ENCODE measurements around the gene UTRN.
A peak's percentile ranks its signal among the peaks of the same experiment; 100 is the strongest.

UTRN gene

DNA sequence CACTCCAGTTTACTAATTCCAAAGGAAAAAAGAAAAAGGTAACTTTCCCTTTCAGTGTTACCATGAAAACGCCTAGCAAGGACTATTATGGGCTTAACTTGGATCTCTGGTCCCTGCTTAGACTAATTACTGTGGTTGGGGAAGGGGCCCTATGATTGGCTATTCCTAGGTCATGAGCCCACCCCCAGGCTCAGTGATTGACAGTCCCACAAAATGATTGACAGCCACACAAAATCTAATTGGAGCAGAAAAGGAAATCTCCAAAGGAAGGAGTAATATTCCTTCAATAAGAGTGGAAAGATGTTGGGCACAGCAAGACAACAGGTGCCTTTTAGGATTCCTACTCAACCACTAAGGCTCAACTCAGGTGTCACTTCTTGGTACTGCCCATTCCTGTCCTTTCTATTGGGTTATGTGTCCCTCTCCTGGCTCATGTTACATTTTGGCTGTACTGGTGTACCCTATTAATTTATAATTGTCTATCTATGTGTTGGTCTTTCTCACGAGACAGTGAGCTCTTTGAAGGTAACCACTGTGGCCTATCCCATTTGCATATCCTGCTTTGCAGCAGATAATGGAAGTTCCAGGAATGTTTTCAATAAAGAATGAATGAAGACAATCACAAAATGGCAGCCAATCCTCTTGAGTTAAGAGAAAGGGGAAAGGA lies 5.5 kb upstream of the UTRN start:
- TF ChIP-seq, protein P1, sequence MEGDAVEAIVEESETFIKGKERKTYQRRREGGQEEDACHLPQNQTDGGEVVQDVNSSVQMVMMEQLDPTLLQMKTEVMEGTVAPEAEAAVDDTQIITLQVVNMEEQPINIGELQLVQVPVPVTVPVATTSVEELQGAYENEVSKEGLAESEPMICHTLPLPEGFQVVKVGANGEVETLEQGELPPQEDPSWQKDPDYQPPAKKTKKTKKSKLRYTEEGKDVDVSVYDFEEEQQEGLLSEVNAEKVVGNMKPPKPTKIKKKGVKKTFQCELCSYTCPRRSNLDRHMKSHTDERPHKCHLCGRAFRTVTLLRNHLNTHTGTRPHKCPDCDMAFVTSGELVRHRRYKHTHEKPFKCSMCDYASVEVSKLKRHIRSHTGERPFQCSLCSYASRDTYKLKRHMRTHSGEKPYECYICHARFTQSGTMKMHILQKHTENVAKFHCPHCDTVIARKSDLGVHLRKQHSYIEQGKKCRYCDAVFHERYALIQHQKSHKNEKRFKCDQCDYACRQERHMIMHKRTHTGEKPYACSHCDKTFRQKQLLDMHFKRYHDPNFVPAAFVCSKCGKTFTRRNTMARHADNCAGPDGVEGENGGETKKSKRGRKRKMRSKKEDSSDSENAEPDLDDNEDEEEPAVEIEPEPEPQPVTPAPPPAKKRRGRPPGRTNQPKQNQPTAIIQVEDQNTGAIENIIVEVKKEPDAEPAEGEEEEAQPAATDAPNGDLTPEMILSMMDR (IDR thresholded peaks at IDR 0.05; ENCODE audit: low read depth, low read length) = no peak
- no peak for DNase-seq (ENCODE audit: low read depth in 2 of 2)
- no peak overlapping the region for H3K4me3 ChIP-seq (replicated peaks in 1 of 2; ENCODE audit: low read depth in 2 of 2, low read length in 2 of 2)

DNA sequence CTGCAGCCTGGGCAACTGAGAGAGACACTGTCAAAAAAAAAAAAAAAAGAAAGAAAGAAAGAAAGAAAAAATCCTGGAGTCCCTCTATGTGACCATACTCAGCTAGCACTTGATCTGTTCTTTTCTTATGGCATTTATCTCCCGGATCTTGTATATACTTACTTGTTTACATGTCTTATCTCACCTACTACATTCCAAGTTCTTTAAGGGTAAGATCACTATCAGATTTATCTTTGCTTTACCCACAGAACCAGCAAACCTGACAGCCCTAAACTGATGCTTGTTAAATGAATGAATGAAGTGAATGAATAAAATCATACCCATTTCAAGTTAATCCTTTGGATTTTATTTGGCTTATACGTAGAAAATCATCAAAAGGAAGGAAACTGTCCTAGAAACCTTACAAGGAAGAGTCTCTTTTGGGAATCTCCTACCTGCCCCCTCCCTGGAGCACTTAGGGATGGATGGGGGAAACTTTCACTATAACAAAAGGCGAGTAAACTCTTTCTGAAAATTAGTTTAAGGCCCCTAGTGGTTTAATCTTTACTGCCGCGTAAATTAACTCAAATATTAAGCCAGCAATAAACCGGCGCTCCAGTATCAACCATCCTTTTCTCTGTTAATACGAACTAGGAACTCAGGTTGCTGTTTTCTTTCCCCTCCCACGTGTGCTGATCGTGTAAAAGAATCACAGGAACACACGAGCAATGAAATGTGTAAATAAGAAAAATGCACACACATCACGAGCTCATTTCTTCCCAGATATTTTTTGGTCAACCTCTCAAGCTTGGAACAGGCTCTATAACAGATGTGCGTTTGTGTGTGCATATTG lies 1.3 kb upstream of the UTRN start:
- TF ChIP-seq, protein P1 (IDR thresholded peaks at IDR 0.05; ENCODE audit: low read depth, low read length) = peak; percentile 25
- H3K4me3 ChIP-seq (replicated peaks in 1 of 2; ENCODE audit: low read depth in 2 of 2, low read length in 2 of 2) = peak overlapping the region; percentile 88 to 93
- peak; percentile 47 to 53 for DNase-seq (ENCODE audit: low read depth in 2 of 2)

DNA sequence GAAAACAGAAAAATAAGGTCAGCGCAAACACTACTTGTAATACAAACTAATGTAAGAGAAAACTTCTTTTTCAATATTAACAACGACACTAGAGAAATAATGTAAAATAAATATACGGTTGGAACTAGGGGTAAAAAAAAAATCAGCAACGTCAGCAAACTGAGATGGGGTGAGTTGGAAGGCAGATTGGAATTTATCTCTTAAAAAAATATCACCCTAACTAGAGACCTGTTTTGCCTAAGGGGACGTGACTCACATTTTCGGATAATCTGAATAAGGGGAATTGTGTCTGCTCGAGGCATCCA lies 705 bp upstream of the UTRN start:
- DNase-seq (ENCODE audit: low read depth in 2 of 2) = no peak
- TF ChIP-seq, protein P1 (IDR thresholded peaks at IDR 0.05; ENCODE audit: low read depth, low read length) = no peak
- H3K4me3 ChIP-seq (replicated peaks in 1 of 2; ENCODE audit: low read depth in 2 of 2, low read length in 2 of 2) = peak overlapping the region; percentile 88 to 93

DNA sequence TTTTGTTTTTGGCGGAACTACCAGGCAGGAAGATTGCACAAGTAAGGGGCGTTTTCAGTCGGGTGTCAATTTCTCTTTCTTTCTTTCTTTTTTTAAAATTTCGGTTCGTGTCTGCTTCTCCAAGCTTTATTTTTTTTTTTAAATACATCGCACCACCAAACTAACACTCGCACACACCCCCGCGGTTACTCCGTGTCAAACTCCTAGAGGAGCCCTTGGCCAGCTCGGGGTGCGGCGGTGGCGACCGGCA lies 338 bp downstream of the UTRN start:
- DNase-seq (ENCODE audit: low read depth in 2 of 2) = no peak
- H3K4me3 ChIP-seq (replicated peaks in 1 of 2; ENCODE audit: low read depth in 2 of 2, low read length in 2 of 2) = peak overlapping the region; percentile 88 to 93
- TF ChIP-seq, protein P1 (IDR thresholded peaks at IDR 0.05; ENCODE audit: low read depth, low read length) = no peak

GRCh38 chr6:144285798-144286502 lies 815 bp downstream of the UTRN start:
- TF ChIP-seq, protein P1 (IDR thresholded peaks at IDR 0.05; ENCODE audit: low read depth, low read length) = no peak
- H3K4me3 ChIP-seq (replicated peaks in 1 of 2; ENCODE audit: low read depth in 2 of 2, low read length in 2 of 2) = peak overlapping the region; percentile 88 to 93

GRCh38 chr6:144286503-144287393 lies 1.6 kb downstream of the UTRN start:
- H3K4me3 ChIP-seq (replicated peaks in 1 of 2; ENCODE audit: low read depth in 2 of 2, low read length in 2 of 2) = peak overlapping the region; percentile 88 to 93
- peak; percentile 92 to 93 for DNase-seq (ENCODE audit: low read depth in 2 of 2)
- TF ChIP-seq, protein P1 (IDR thresholded peaks at IDR 0.05; ENCODE audit: low read depth, low read length) = no peak

More at GRCh38 chr6:144285798-144286502, 815 bp downstream of the UTRN start:
- DNase-seq (ENCODE audit: low read depth in 2 of 2) = peak; percentile 49 to 63

All from cardiac fibroblast (primary cell).